ENCODE results near the gene LNPEP. TPM values are rescaled to one million over a fixed set of nuclear protein-coding genes. Genes with fewer than 3 reads are reported as not detected.

Gene LNPEP
- total RNA-seq, 6 donors from 2014 or later, result 28.9 to 67.2 (median 42.7) TPM

- peaks cover 5 to 67% (median 18%) of the 10 kb centered on the region in 4 donors for H3K36me3 ChIP-seq
- 85 to 89% methylated on average over 5 of the region's 5 CpGs for WGBS, 2 donors
- no peaks in the 10 kb centered on the region for H3K4me1 ChIP-seq
- H3K4me3 ChIP-seq, result no peak overlapping the region
- no peaks in the 10 kb centered on the region for H3K9me3 ChIP-seq
- no peak for DNase-seq
- no peak overlapping the region for H3K27ac ChIP-seq
- no peak for TF ChIP-seq CTCF (IDR thresholded peaks at IDR 0.05)
- no peak for TF ChIP-seq POLR2AphosphoS5 (IDR thresholded peaks at IDR 0.05)
- no peak for TF ChIP-seq POLR2A (IDR thresholded peaks at IDR 0.05)
- no peak for TF ChIP-seq EP300 (IDR thresholded peaks at IDR 0.05)
- H3K27me3 ChIP-seq, result no peaks in the 10 kb centered on the region
- no peak for ATAC-seq (ENCODE audit: low FRiP score in 2 of 2)
Observed at GRCh38 chr5:97019435-97020117, 83.7 kb downstream of the LNPEP start.

- TF ChIP-seq CTCF (IDR thresholded peaks at IDR 0.05), result no peak
- no peak for TF ChIP-seq EP300 (IDR thresholded peaks at IDR 0.05)
- no peak for TF ChIP-seq POLR2AphosphoS5 (IDR thresholded peaks at IDR 0.05)
- TF ChIP-seq POLR2A (IDR thresholded peaks at IDR 0.05), result no peak
- no peaks in the 10 kb centered on the region for H3K4me1 ChIP-seq
- H3K36me3 ChIP-seq, result peaks cover 9 to 62% (median 19%) of the 10 kb centered on the region in 4 donors
- DNase-seq, result no peak
- H3K4me3 ChIP-seq, result no peak overlapping the region
- H3K27ac ChIP-seq, result no peak overlapping the region
- WGBS, 2 donors, result 90% methylated on average over 1 of the region's 1 CpG
- H3K9me3 ChIP-seq, result no peaks in the 10 kb centered on the region
- ATAC-seq (ENCODE audit: low FRiP score in 2 of 2), result no peak
- no peaks in the 10 kb centered on the region for H3K27me3 ChIP-seq
Observed at GRCh38 chr5:97021416-97021815, 85.5 kb downstream of the LNPEP start.

- H3K9me3 ChIP-seq, result no peaks in the 10 kb centered on the region
Observed at GRCh38 chr5:97022898-97023297, 87.0 kb downstream of the LNPEP start.

DNA sequence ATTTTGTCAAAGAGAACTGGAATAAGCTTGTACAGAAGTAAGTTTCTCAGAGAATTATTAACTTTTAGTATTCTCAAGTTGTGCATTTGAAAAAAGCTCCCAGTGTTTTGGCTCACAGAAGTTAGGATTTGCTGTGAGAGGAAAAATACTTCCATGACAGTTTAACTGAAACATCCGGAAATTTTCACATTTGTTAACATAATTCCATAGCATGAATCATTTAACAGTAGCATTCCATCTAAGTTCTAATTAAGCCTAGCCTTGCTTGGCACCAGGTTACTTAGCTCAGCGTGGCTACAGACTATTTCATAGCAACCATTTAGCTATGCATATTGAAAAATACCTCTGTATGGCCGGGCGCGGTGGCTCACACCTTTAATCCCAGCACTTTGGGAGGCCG lies 90.8 kb downstream of the LNPEP start:
- H3K9me3 ChIP-seq, result no peaks in the 10 kb centered on the region
- WGBS, 2 donors, result 99 to 100% methylated on average over 6 of the region's 6 CpGs
- no peak overlapping the region for H3K27ac ChIP-seq
- TF ChIP-seq POLR2A (IDR thresholded peaks at IDR 0.05), result no peak
- TF ChIP-seq CTCF (IDR thresholded peaks at IDR 0.05), result no peak
- TF ChIP-seq POLR2AphosphoS5 (IDR thresholded peaks at IDR 0.05), result no peak
- TF ChIP-seq EP300 (IDR thresholded peaks at IDR 0.05), result no peak
- peaks cover 13 to 77% (median 35%) of the 10 kb centered on the region in 4 donors for H3K36me3 ChIP-seq
- no peaks in the 10 kb centered on the region for H3K27me3 ChIP-seq
- ATAC-seq (ENCODE audit: low FRiP score in 2 of 2) (no peak), DNase-seq (no peak)
- H3K4me3 ChIP-seq, result no peak overlapping the region
- H3K4me1 ChIP-seq, result no peaks in the 10 kb centered on the region

More at GRCh38 chr5:97022898-97023297, 87.0 kb downstream of the LNPEP start:
- Histone ChIP-seq H3K36me3 (peaks cover 9 to 71% (median 30%) of the 10 kb centered on the region in 4 donors), H3K27ac (no peak overlapping the region), H3K4me3 (no peak overlapping the region), H3K27me3 (no peaks in the 10 kb centered on the region), H3K4me1 (no peaks in the 10 kb centered on the region)
- 73 to 86% methylated on average over 1 of the region's 1 CpG for WGBS, 2 donors
- ATAC-seq (ENCODE audit: low FRiP score in 2 of 2) (no peak), DNase-seq (no peak)
- TF ChIP-seq POLR2AphosphoS5 (IDR thresholded peaks at IDR 0.05) (no peak), EP300 (IDR thresholded peaks at IDR 0.05) (no peak), POLR2A (IDR thresholded peaks at IDR 0.05) (no peak), CTCF (IDR thresholded peaks at IDR 0.05) (no peak)

DNA sequence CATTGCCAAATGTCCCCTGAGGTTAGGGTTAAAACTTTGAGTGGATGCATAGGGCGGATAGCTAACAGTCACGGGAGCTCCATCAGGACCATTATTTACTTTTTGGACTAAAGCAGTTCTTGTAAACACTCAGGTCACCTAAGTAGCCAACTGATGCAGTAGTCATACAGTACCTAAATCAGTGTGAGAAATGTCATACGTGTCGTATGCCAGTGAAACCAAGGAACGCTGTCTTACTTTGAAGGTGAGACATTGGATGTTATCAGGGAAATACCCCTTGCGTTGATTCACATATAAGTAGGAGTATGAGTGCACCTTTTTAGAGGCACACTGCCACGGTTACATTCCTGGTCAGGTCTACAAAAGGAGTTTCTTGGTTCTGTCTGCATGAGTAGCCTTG lies 101.9 kb downstream of the LNPEP start:
- no peak for DNase-seq
- WGBS, 2 donors, result 74 to 75% methylated on average over 7 of the region's 7 CpGs
- no peaks in the 10 kb centered on the region for H3K4me1 ChIP-seq
- H3K27ac ChIP-seq, result no peak overlapping the region
- no peak for ATAC-seq (ENCODE audit: low FRiP score in 2 of 2)
- no peaks in the 10 kb centered on the region for H3K9me3 ChIP-seq
- TF ChIP-seq POLR2AphosphoS5 (IDR thresholded peaks at IDR 0.05) (no peak), CTCF (IDR thresholded peaks at IDR 0.05) (no peak), EP300 (IDR thresholded peaks at IDR 0.05) (no peak), POLR2A (IDR thresholded peaks at IDR 0.05) (no peak)
- no peak overlapping the region for H3K4me3 ChIP-seq
- H3K27me3 ChIP-seq, result no peaks in the 10 kb centered on the region
- peaks cover 0 to 4% (median 0%) of the 10 kb centered on the region in 4 donors for H3K36me3 ChIP-seq
